ENCODE results near the gene NAA20. TPM values are rescaled to one million over a fixed set of nuclear protein-coding genes. Genes with fewer than 3 reads are reported as not detected.

Gene NAA20
- total and polyA plus RNA-seq, 4 donors: 26.8 to 75.6 (median 39.2) TPM

DNA sequence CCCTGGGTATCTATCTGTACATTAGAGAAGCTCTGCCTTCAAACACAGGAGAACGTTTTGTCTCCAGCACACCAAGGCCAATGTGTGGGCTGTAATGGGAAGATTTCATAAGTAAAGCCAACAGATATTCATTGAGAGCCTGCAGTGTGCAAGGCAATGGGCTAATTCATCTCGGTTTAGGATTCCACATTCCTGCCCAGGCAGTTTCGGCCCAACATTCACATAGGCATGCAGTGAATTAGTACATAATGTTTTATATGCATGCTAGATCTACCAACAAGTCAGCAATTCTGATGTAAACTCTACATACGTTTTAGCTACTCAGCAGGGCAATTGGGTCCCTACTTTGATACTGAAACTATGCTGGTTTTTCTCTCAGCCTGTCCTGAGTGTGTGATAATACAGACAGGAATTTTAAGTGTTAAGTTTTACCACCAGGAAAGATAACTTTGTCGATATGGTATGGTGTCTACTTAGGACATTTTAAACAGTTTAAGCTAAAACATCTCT lies 46.9 kb upstream of the NAA20 start:
- DNase-seq (ENCODE audit: low spot score): no peak
- Histone ChIP-seq H3K4me3 (ENCODE audit: low read depth in 1 of 3, low read length in 3 of 3) (no peak overlapping the region), H3K27me3 (ENCODE audit: control insufficient read depth in 4 of 4, insufficient read depth in 4 of 4, low read length in 3 of 4) (no peaks in the 10 kb centered on the region), H3K9me3 (ENCODE audit: control insufficient read depth in 4 of 4, low read length in 3 of 4) (no peaks in the 10 kb centered on the region), H3K27ac (ENCODE audit: low read depth in 1 of 2, low read length in 2 of 2) (no peak overlapping the region), H3K36me3 (ENCODE audit: control insufficient read depth in 4 of 4, insufficient read depth in 3 of 4, low read depth in 1 of 4, low read length in 3 of 4) (peaks cover 0 to 5% (median under 1%) of the 10 kb centered on the region in 4 donors), H3K9ac (ENCODE audit: low read depth in 1 of 2, low read length in 2 of 2) (no peak overlapping the region), H3K4me1 (ENCODE audit: control insufficient read depth in 4 of 4, insufficient read depth in 4 of 4, low read length in 3 of 4) (peaks cover 2 to 27% (median 21%) of the 10 kb centered on the region in 4 donors)
- WGBS: 83% methylated on average over 5 of the region's 5 CpGs
- TF ChIP-seq, protein P1, sequence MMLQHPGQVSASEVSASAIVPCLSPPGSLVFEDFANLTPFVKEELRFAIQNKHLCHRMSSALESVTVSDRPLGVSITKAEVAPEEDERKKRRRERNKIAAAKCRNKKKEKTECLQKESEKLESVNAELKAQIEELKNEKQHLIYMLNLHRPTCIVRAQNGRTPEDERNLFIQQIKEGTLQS (IDR thresholded peaks at IDR 0.05): no peak
- no peak for TF ChIP-seq FOXA2 (IDR thresholded peaks at IDR 0.05)
- TF ChIP-seq FOXA1 (IDR thresholded peaks at IDR 0.05): no peak
- TF ChIP-seq HNF4G (IDR thresholded peaks at IDR 0.05): no peak
- no peak for TF ChIP-seq TAF1 (conservative IDR thresholded peaks at IDR 0.05)
- TF ChIP-seq EGR1 (IDR thresholded peaks at IDR 0.05; ENCODE audit: low read depth in 2 of 2): no peak
- TF ChIP-seq YY1 (IDR thresholded peaks at IDR 0.05): no peak
- TF ChIP-seq, protein P2, sequence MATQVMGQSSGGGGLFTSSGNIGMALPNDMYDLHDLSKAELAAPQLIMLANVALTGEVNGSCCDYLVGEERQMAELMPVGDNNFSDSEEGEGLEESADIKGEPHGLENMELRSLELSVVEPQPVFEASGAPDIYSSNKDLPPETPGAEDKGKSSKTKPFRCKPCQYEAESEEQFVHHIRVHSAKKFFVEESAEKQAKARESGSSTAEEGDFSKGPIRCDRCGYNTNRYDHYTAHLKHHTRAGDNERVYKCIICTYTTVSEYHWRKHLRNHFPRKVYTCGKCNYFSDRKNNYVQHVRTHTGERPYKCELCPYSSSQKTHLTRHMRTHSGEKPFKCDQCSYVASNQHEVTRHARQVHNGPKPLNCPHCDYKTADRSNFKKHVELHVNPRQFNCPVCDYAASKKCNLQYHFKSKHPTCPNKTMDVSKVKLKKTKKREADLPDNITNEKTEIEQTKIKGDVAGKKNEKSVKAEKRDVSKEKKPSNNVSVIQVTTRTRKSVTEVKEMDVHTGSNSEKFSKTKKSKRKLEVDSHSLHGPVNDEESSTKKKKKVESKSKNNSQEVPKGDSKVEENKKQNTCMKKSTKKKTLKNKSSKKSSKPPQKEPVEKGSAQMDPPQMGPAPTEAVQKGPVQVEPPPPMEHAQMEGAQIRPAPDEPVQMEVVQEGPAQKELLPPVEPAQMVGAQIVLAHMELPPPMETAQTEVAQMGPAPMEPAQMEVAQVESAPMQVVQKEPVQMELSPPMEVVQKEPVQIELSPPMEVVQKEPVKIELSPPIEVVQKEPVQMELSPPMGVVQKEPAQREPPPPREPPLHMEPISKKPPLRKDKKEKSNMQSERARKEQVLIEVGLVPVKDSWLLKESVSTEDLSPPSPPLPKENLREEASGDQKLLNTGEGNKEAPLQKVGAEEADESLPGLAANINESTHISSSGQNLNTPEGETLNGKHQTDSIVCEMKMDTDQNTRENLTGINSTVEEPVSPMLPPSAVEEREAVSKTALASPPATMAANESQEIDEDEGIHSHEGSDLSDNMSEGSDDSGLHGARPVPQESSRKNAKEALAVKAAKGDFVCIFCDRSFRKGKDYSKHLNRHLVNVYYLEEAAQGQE (IDR thresholded peaks at IDR 0.05): no peak
- TF ChIP-seq, protein P3, sequence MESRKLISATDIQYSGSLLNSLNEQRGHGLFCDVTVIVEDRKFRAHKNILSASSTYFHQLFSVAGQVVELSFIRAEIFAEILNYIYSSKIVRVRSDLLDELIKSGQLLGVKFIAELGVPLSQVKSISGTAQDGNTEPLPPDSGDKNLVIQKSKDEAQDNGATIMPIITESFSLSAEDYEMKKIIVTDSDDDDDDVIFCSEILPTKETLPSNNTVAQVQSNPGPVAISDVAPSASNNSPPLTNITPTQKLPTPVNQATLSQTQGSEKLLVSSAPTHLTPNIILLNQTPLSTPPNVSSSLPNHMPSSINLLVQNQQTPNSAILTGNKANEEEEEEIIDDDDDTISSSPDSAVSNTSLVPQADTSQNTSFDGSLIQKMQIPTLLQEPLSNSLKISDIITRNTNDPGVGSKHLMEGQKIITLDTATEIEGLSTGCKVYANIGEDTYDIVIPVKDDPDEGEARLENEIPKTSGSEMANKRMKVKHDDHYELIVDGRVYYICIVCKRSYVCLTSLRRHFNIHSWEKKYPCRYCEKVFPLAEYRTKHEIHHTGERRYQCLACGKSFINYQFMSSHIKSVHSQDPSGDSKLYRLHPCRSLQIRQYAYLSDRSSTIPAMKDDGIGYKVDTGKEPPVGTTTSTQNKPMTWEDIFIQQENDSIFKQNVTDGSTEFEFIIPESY (IDR thresholded peaks at IDR 0.05): no peak
- TF ChIP-seq RXRA (IDR thresholded peaks at IDR 0.05): no peak
- TF ChIP-seq, protein P4, sequence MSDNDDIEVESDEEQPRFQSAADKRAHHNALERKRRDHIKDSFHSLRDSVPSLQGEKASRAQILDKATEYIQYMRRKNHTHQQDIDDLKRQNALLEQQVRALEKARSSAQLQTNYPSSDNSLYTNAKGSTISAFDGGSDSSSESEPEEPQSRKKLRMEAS (IDR thresholded peaks at IDR 0.05): no peak
- TF ChIP-seq GABPA (IDR thresholded peaks at IDR 0.05 in 1 of 2, conservative IDR thresholded peaks at IDR 0.05 in 1 of 2): no peak
- no peak for TF ChIP-seq SP1 (IDR thresholded peaks at IDR 0.05)
- no peak for TF ChIP-seq HNF4A (conservative IDR thresholded peaks at IDR 0.05)
- TF ChIP-seq, protein P5, sequence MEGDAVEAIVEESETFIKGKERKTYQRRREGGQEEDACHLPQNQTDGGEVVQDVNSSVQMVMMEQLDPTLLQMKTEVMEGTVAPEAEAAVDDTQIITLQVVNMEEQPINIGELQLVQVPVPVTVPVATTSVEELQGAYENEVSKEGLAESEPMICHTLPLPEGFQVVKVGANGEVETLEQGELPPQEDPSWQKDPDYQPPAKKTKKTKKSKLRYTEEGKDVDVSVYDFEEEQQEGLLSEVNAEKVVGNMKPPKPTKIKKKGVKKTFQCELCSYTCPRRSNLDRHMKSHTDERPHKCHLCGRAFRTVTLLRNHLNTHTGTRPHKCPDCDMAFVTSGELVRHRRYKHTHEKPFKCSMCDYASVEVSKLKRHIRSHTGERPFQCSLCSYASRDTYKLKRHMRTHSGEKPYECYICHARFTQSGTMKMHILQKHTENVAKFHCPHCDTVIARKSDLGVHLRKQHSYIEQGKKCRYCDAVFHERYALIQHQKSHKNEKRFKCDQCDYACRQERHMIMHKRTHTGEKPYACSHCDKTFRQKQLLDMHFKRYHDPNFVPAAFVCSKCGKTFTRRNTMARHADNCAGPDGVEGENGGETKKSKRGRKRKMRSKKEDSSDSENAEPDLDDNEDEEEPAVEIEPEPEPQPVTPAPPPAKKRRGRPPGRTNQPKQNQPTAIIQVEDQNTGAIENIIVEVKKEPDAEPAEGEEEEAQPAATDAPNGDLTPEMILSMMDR (IDR thresholded peaks at IDR 0.05; ENCODE audit: low read depth, low read length, missing input control): no peak
- TF ChIP-seq RAD21 (IDR thresholded peaks at IDR 0.05): no peak
- no peak for TF ChIP-seq NR2F2 (IDR thresholded peaks at IDR 0.05)

All from liver (tissue), 9 donors.